AG10803 (cell line): ENCODE data around the gene NXPH1.

ENCODE experiments used
- DNase-seq: peaks from one replicate; pipeline ENCODE4 v3.0.0; 2010; ENCODE audit warnings: low read depth
- H3K4me3 ChIP-seq: 2 replicates; pipeline ENCODE4 v1.5.1; 2011; ENCODE audit warnings: mild to moderate bottlenecking, low read length, control low read depth
- TF ChIP-seq, protein P1 (sequence below): conservative IDR thresholded peaks from 2 replicates; pipeline ENCODE4 v1.5.1; 2011; ENCODE audit warnings: mild to moderate bottlenecking, low read length, control low read depth, inconsistent platforms

Gene NXPH1

GRCh38 chr7:8751557-8752231, 318.3 kb downstream of the NXPH1 start:
- DNase-seq, result no peak
- TF ChIP-seq, protein P1, sequence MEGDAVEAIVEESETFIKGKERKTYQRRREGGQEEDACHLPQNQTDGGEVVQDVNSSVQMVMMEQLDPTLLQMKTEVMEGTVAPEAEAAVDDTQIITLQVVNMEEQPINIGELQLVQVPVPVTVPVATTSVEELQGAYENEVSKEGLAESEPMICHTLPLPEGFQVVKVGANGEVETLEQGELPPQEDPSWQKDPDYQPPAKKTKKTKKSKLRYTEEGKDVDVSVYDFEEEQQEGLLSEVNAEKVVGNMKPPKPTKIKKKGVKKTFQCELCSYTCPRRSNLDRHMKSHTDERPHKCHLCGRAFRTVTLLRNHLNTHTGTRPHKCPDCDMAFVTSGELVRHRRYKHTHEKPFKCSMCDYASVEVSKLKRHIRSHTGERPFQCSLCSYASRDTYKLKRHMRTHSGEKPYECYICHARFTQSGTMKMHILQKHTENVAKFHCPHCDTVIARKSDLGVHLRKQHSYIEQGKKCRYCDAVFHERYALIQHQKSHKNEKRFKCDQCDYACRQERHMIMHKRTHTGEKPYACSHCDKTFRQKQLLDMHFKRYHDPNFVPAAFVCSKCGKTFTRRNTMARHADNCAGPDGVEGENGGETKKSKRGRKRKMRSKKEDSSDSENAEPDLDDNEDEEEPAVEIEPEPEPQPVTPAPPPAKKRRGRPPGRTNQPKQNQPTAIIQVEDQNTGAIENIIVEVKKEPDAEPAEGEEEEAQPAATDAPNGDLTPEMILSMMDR, result no peak

GRCh38 chr7:8753355-8753754, 319.9 kb downstream of the NXPH1 start:
- DNase-seq, result no peak
- TF ChIP-seq, protein P1, result no peak
- no peak overlapping the region for H3K4me3 ChIP-seq

More at GRCh38 chr7:8751557-8752231, 318.3 kb downstream of the NXPH1 start:
- H3K4me3 ChIP-seq, result no peak overlapping the region

DNA sequence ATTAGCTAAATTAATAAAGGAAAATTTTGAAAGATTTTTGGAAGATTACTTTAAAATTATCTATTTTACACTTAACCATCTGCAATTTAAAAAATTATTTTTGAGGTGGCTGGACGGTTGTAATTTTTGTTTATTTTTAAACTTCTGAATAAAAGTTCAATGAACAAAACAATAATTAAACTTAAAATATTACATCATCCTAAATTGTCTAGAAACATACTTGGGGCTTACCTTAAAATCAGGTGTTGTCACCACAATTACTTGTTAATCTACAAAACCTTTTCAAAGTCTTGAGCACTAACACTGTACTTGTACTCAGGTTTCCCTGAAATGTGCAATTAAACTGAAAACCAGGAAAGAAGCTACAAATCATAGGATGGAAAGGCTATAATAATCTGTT, 328.3 kb downstream of the NXPH1 start:
- TF ChIP-seq, protein P1, result no peak
- DNase-seq, result no peak

GRCh38 chr7:8762803-8763202, 329.4 kb downstream of the NXPH1 start:
- TF ChIP-seq, protein P1, result no peak
- H3K4me3 ChIP-seq, result no peak overlapping the region
- no peak for DNase-seq

More for the DNA sequence above, 328.3 kb downstream of the NXPH1 start:
- no peak overlapping the region for H3K4me3 ChIP-seq

DNA sequence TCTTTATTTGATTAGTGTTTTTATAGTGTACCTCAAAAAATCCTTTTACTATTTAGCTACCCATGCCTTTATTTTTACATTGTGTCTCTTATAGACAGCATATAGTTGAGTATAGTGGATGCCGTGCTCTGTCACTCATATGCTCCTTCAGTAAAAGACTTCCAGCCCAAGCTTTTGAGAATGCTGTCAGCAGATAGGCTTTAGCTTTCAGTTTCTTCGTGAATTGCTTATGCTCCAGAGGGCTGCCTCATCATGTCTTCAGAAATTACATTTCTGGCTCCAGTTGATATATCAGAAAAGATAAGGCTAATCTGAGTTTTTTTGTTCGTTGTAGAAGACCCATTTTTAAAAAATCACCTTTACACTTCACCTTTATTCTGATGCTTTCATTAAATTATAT, 332.0 kb downstream of the NXPH1 start:
- H3K4me3 ChIP-seq, result no peak overlapping the region
- DNase-seq, result no peak
- TF ChIP-seq, protein P1, result no peak

DNA sequence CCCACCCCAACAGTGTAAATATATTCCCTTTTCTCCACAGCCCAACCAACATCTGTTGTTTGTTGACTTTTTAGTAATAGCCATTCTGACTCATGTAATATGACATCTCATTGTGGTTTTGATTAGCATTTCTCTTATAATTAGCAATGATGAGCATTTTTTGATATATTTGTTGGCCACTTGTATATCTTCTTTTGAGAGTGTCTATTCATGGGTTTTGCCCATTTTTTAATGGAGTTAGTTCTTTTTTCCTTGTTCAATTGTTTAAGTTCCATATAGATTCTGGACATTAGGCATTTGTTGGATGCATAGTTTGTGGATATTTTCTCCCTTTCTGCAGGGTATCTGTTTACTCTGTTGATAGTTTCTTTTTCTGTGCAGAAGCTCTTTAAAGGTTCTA, 340.1 kb downstream of the NXPH1 start:
- no peak overlapping the region for H3K4me3 ChIP-seq
- TF ChIP-seq, protein P1, result no peak
- DNase-seq, result no peak

- no peak for DNase-seq
- TF ChIP-seq, protein P1, result no peak
- no peak overlapping the region for H3K4me3 ChIP-seq
Observed at GRCh38 chr7:8778459-8778858, 345.1 kb downstream of the NXPH1 start.
